Measurements from ENCODE around the gene SLAMF1. TPM values are rescaled to one million over a fixed set of nuclear protein-coding genes. Genes with fewer than 3 reads are reported as not detected.

SLAMF1 gene
- total and polyA plus RNA-seq, 9 of the 15 experiments (the other 6 are each of a cell fraction or from before 2014, with no cell fraction given), result 0.04 to 0.17 (median 0.11) TPM; not detected in 4

- TF ChIP-seq ZNF592 (IDR thresholded peaks at IDR 0.05), result no peak
- no peak for TF ChIP-seq KLF10 (CRISPR knock-in tag; IDR thresholded peaks at IDR 0.05)
- no peak for TF ChIP-seq KDM1A (IDR thresholded peaks at IDR 0.05)
- TF ChIP-seq SMARCC2 (IDR thresholded peaks at IDR 0.05; ENCODE audit: low read depth), result no peak
- TF ChIP-seq, protein P1, sequence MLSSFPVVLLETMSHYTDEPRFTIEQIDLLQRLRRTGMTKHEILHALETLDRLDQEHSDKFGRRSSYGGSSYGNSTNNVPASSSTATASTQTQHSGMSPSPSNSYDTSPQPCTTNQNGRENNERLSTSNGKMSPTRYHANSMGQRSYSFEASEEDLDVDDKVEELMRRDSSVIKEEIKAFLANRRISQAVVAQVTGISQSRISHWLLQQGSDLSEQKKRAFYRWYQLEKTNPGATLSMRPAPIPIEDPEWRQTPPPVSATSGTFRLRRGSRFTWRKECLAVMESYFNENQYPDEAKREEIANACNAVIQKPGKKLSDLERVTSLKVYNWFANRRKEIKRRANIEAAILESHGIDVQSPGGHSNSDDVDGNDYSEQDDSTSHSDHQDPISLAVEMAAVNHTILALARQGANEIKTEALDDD (IDR thresholded peaks at IDR 0.05), result no peak
- no peak for TF ChIP-seq CBX1 (IDR thresholded peaks at IDR 0.05; ENCODE audit: low read depth)
- no peak for TF ChIP-seq ZNF324 (CRISPR knock-in tag; IDR thresholded peaks at IDR 0.05)
- TF ChIP-seq PPARD (CRISPR knock-in tag; IDR thresholded peaks at IDR 0.05), result no peak
- no peak for TF ChIP-seq SRSF1 (IDR thresholded peaks at IDR 0.05; ENCODE audit: low read depth, low read length)
- no peak for TF ChIP-seq SRSF3 (IDR thresholded peaks at IDR 0.05; ENCODE audit: insufficient read depth, low read length)
- no peak for TF ChIP-seq POLR2G (IDR thresholded peaks at IDR 0.05; ENCODE audit: low read depth, low read length)
- no peak for TF ChIP-seq TEAD1 (CRISPR knock-in tag; IDR thresholded peaks at IDR 0.05)
- no peak for TF ChIP-seq RBM25 (IDR thresholded peaks at IDR 0.05; ENCODE audit: low read depth, low read length, severe bottlenecking)
- no peak for TF ChIP-seq ETV1 (tag; conservative IDR thresholded peaks at IDR 0.05; ENCODE audit: low read depth)
- no peak for TF ChIP-seq CBX2 (IDR thresholded peaks at IDR 0.05; ENCODE audit: insufficient read depth, low read length, poor library complexity, severe bottlenecking)
- no peak for TF ChIP-seq HDAC8 (tag; IDR thresholded peaks at IDR 0.05)
- TF ChIP-seq ZNF41 (CRISPR knock-in tag; conservative IDR thresholded peaks at IDR 0.05), result no peak
- TF ChIP-seq MYC (IDR thresholded peaks at IDR 0.05; ENCODE audit: low read depth, low read length), result no peak
- no peak for TF ChIP-seq MYC (CRISPR knock-in tag; IDR thresholded peaks at IDR 0.05; ENCODE audit: borderline replicate concordance, low read depth)
- TF ChIP-seq, protein P2, sequence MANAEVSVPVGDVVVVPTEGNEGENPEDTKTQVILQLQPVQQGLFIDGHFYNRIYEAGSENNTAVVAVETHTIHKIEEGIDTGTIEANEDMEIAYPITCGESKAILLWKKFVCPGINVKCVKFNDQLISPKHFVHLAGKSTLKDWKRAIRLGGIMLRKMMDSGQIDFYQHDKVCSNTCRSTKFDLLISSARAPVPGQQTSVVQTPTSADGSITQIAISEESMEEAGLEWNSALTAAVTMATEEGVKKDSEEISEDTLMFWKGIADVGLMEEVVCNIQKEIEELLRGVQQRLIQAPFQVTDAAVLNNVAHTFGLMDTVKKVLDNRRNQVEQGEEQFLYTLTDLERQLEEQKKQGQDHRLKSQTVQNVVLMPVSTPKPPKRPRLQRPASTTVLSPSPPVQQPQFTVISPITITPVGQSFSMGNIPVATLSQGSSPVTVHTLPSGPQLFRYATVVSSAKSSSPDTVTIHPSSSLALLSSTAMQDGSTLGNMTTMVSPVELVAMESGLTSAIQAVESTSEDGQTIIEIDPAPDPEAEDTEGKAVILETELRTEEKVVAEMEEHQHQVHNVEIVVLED (CRISPR knock-in tag; IDR thresholded peaks at IDR 0.05), result no peak
- TF ChIP-seq RCOR1 (IDR thresholded peaks at IDR 0.05; ENCODE audit: borderline replicate concordance in 1 of 2, low read depth in 2 of 2, low read length in 2 of 2), result peak in 1 of 2 experiments; percentile 76; a peak in 2 of 4 replicates
- no peak for TF ChIP-seq ZNF583 (CRISPR knock-in tag; IDR thresholded peaks at IDR 0.05)
- TF ChIP-seq CC2D1A (IDR thresholded peaks at IDR 0.05), result peak; percentile 78; the same call in 1 of the 2 replicates
These were observed 34.4 kb upstream of the SLAMF1 start (continued) for GRCh38 chr1:160681066-160681890.
